ENCODE data around the gene C1QC.

The C1QC gene

DNA sequence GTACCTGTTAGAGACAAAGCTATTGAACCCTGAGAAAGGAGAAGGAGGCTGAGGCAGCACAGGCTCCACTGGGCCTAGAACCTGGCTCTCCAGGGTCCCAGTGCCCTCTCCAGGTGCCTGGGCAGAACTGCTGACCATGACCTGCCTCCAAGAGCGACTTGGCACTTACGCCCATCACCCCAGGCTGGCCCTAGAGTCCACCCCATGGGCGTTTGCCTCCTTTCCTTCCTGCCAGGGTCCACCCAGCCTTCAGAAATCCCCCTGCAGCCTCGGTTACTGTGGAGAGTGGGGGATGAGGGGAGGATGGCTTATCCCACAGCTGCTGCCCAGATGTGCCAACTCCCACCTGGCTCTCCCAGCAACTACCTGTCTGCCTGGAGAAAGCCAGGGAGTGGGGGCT lies 21.7 kb upstream of the C1QC start:
- no peak for DNase-seq

DNA sequence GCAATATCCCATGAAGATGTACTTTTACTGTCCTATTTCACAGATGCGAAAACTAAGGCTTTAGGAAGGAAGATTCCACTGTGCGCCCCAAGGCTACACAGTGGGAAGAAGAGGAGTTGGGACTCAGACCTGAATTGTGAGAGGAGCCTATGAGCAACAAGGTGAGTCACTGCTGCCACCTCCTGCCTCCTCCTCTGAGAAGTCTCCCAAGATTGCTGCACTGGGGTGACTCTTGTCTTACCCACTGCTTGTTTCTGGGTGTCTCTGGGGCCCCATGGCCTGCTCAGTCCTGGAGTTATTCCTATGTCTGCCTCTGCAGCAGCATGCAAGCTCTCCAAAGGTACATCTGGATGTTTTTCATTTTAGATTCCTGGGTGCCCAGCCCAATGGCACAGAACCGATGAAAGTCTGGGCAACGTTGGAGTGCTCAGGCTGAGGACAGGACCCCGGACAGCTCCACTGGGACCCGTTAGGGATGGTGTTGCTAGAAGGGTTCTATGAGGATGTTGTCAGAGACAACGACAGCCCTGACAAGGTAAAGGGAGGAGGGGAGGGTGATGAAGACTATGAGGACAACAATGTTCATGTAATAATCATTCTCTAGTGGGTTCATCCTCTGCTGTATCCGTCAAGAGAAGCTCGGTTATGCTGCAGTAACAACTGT lies 18.0 kb upstream of the C1QC start:
- no peak for DNase-seq

DNA sequence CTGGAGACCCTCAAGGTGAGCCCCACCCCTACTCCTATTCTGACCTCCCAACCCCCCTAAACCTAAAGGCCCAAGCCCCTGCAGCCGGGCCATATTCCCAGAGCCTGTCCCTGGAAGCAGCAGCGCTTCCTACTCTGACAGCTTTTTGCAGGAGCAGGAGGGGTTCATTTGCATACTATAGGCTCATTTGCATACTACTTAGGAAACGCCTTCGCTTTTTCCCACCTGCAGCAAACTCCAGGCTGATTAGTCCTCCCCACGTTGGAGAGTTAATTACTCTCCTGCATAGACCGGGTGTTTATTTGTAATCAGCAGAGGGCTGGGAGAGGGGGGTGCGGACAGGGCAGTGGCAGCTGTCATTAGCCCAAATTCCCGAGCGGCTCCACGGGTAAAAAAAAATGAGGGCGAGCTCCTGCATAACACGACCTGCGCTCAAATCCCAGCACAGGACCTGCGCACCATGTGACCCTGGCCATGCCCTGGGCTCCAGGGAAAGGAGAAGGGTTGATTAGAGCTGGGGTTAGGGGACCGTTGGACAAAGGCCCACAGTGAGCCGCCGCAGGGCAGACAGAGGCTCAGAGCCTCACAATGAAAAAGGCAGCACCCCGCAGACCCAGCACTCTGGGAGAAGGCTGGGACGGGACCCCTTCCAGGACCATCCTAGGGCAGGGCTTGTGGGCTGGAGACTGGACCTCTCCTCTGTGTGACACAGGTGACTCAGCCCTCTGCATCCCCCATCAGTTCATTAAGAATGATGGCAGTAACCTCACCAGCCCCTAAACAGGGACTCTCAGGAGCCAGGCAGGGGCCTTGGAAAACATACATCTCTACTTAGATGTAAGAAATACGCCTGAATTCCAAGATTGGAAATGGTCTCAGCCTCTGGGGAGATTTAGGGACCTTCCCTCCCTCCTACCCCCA lies 16.9 kb upstream of the C1QC start:
- DNase-seq: no peak

DNA sequence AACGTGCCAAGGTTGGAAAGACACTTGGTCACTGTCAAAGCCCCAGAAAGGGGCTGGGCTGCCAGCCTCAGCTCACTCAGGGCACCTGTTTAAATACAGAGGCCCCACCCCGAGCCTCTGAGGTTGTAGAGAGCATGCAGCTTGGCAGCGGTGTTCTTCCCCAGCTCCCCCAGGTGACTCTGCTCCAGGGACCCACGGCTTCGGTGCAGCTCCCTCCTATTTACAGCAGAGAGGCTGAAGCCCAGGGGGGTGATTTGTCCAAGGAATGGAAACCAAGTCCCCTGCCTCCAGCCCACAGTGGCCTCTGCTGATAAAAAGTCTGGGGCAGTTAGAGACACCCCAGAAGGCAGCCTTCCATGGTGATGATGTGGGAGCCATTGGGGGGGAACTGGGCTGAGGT lies 16.1 kb upstream of the C1QC start:
- DNase-seq: no peak

DNA sequence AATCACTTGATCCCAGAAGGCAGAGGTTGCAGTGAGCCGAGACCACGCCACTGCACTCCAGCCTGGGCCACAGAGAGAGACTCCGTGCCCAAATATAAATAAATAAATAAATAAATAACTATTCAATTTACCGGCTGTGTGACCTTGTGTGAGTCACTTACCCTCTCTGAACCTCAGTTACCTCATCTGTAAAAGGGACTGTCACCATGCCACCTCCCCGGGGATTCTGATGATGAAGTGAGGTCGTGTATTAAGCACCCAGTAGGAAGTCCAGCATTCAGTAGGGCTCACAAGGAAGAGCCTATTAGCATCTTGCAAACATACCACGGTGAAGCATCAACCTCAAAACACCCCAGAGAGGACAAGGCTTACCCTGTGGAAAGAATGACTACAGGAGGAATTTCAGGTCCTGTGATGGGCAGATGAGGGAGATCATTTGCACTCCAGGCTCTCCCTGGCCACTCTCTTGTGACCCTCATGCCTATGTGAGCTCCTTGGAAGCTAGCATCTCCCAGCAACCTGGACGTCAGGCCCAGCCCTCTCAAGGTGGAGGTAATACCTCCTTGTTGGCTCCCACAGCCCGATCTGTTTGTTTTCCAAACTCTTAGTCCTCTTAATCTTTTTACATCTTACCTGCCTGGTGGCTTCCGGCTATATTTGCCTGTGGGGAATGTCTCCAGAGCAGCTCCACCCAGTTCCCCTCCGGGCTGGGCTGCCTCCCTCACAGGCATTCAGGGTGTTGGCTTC lies 14.6 kb upstream of the C1QC start:
- no peak for DNase-seq

DNA sequence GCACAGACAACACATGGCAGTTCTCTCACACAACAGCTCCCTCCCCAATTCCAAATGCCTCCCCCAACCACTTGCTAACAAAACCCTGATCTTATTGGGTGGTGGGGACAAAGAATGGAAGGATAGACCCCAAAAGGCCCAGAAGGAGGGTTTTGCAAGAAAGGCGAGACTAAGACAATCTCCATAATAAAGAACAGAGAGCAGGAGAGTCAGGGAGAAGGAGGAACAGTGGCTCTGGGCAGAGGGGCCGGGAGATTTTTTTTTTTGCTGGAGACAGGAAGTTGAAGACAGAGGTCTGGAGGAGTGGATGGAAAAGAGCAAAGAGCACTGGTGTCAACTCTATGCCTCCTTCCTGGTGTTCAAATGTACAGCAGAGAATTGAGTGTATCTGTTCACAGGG lies 13.5 kb upstream of the C1QC start:
- no peak for DNase-seq

DNA sequence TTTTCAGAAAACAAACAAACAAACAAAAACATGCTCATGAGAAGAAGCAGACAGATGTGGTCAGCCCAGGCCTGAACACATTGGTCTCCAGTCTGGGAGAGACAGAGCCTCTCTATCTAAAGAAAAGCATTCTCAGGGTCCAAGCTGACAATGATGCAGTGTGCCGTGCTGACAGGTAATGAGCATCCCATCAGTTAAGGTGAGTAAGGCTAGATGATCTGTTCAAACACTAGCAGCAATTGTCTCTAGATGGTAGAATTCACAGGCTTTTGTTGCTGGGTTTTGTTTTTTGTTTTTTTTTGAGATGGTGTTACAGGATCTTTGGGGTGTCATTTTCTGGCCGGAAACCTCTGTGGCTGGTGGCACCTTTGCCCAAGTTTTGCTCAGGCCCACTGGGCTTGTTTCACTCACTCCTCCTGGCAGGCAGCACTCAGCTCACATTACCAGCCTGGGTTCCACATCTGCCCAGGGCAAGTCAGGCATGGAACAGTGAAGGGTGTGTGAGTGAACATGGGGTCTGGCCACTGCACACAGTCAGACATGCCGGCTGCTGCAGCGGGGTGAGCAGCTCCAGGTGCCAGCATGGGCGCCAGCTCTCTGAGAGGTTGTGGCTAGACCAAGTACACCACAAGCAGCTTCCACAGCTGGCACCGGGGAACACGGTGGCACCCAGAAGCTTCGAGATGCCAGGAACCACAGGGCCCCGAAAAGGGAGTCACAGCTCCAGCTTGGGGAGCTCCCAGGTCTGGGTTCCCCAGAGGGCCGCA lies 9.6 kb upstream of the C1QC start:
- no peak for DNase-seq

DNA sequence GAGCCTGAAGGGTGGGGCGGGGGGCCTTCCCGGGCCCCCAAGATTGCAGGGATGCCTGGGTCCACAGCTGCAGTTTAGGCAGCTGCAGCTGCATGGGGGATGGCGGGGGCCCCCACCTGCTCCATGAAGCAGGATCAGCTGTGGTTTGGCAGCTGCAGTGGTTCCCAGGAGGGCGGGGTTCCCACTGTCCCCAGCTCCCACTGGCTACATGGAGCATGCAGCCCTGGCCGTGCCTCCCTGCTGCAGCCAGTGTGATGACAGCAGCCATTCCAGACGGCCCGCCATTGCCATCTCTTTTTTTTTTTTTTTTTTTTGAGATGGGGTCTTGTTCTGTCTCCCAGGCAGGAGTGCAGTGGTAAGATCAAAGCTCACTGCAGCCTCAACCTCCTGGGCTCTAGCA lies 8.0 kb upstream of the C1QC start:
- DNase-seq: no peak

DNA sequence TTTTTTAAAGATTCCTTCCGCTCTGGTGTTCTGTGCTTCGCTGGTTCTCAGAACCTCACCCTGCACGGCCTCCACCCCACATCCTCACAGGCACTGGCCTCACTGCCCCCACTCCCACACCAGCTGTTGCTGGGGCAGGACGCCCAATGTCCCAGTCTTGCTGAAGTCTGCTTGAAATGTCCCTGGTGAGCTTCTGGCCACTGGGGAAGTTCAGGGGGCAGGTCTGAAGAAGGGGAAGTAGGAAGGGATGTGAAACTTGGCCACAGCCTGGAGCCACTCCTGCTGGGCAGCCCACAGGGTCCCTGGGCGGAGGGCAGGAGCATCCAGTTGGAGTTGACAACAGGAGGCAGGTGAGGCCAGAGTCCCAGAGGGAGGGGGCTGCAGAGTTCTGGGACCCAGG lies 7.1 kb upstream of the C1QC start, which contains the start of gene C1QA:
TSS of gene C1QA (plus strand) at position 276 of the 400 bp plus-strand sequence. CDS start 989 bp downstream, outside the sequence.
- DNase-seq: no peak

DNA sequence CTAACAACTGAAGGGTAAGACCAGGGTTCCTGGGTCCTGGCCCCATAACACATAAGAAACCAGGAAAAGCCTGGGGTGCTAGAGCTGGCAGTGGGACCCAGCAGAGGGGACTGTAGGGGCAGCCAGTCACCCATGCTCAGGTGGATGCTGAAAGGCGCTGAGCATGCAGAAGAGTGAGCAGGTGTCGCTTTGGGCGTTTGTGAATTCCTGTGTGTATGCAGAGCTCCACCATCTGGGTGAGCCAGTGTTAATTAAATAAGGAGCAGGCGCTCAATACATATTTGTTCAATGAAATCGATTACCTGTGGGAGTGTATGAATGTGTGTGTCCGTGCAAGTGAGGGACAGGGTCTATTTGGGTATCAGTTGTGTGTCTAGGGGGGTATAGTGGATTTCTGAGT lies 6.5 kb upstream of the C1QC start:
- no peak for DNase-seq

DNA sequence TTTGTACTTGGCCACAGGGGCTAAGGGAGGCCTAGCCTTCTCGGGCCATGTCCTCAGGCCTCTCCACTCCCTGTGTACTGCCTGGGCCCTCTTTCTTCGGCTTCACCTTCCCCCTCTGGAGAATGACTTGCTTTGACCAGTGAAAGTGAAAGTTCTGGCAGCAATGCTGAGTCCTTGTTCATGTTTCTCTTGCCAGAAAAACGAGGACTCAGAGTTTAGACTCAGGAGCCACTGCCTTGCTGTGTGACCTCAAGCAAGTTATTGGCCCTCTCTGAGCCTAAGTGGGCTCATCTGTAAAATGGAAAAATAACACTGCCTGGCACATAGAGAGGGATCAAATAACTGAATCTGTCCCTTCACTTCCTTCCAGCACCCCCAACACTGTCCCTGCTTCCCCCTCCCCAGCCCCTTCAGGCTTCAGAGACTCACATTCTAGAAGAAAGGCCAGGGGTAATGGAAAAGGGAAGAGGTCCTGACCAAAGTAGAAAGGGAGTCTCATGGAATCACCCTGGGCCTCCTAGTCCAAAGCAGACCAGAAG lies 5.5 kb upstream of the C1QC start:
- no peak for DNase-seq

DNA sequence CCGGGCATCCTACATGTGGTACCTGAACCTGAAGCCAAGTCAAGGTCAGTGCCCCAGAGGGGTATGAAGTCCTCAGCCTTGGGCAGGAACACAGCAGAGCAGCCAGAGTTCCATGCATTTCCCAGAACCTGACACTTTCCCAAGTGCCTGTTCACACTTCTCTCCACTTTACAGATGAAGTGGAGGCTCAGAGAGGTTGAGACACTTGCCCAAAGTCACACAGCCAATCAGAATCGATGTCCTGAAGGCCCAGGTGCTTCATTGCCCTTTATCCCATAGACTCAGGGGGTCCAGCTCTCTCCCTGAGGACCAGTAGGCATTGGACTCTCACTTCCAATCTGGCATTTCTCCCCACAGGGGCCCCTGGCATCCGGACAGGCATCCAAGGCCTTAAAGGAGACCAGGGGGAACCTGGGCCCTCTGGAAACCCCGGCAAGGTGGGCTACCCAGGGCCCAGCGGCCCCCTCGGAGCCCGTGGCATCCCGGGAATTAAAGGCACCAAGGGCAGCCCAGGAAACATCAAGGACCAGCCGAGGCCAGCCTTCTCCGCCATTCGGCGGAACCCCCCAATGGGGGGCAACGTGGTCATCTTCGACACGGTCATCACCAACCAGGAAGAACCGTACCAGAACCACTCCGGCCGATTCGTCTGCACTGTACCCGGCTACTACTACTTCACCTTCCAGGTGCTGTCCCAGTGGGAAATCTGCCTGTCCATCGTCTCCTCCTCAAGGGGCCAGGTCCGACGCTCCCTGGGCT lies 4.8 kb upstream of the C1QC start:
- no peak for DNase-seq

DNA sequence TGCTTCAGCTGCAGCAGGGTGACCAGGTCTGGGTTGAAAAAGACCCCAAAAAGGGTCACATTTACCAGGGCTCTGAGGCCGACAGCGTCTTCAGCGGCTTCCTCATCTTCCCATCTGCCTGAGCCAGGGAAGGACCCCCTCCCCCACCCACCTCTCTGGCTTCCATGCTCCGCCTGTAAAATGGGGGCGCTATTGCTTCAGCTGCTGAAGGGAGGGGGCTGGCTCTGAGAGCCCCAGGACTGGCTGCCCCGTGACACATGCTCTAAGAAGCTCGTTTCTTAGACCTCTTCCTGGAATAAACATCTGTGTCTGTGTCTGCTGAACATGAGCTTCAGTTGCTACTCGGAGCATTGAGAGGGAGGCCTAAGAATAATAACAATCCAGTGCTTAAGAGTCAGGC lies 4.1 kb upstream of the C1QC start:
- no peak for DNase-seq

DNA sequence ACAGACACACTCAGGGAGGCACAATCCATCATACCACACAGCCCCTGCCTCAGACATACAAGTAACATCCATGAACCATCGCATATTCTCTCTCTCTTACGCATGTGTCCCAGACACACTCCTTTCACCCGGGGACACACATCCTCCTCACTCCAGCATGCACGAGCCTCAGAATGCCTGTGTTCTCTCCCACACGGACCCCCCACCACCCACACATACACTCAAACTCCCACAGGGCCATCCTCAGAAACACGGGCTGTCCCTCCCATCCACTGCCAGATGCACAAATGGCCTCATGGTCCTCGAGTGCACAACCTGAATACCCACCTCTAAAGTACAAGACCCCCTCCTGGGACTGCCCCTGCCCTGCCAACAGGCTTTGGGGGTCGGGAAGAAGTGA lies 2.2 kb upstream of the C1QC start:
- DNase-seq: no peak

DNA sequence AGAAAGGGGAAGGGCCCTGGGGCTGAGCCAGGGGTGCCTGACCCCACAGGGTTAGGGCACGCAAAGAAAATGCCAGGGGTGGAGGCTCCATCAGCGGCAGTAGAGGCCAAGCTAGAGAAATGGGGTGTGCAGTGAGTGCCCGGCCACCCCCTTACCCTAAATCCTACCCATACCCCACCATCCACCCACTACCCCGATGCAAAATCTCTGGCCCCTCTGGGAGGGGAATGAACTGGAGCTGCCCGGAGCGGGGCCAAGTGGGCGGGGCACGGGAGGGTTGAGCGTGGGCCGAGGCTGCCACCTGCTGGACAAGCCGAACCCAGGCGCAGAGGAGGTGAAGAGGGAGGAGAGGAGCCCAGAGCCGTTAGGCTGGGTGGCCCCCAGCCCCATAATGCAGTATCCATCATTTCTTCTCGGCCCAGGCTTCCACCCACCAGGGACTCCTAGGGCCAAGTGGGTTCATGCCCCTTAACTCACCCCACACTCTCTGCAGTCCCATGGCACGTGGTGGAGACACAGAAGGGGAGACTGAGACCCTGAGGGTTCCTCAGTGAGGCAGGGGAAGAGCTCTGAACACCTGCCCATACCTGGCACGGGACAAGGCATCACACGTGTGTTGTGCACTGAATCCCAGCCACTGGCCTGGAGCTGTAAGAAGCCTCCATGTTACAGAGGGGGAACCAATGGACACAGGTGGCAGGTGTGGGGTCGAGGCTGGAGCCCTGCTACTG lies 1.4 kb upstream of the C1QC start:
- DNase-seq: no peak

DNA sequence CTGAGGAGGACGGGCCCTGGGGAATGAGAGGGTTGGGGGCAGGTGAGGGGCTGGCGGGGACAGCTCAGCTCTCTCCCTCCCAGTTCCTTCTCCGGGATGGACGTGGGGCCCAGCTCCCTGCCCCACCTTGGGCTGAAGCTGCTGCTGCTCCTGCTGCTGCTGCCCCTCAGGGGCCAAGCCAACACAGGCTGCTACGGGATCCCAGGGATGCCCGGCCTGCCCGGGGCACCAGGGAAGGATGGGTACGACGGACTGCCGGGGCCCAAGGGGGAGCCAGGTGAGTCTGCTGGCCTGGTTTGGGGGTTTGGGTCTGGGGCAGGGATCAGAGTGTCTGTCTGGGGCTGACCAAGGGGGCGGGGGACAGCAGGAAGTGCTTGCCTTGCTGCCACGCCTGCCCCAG lies 495 bp downstream of the C1QC start:
- DNase-seq: no peak

DNA sequence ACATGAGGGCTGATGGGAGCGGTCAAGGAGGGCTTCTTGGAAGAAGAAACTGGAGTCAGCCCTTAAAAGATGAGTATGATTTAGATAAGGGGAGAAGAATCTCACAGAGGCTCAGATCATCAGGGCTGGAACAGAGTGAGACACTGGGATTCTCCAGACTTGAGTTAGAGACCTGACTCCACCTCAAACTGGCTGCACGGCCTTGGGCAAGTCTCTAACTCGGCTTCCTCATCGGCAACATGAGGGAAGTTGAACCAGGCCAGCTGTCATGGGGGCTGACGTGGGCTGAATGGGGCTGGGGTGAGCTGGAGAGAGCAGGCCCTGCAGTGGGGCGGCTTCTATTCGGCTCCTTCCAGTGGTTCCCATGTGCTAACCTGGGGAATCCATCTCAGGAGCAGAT lies 2.5 kb downstream of the C1QC start:
- DNase-seq: no peak

DNA sequence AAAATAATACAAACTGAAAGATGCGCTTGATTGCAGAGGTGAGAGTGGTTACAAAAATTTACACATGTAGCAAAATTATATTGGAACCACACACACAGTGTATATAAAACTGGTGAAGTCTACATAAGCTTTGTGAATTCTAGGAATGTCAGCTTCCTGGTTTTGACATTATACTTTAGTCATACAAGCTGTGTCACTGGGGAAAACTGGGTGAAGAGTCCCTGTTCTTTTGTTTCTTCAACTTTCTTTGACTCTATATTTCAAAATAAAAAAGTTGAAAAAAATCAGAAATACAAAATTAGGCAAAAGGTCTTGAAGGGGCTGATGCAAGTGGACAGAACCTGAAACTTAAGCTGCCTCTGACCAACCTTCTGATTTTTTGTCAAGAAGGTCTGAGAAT lies 3.0 kb downstream of the C1QC start:
- DNase-seq: no peak

DNA sequence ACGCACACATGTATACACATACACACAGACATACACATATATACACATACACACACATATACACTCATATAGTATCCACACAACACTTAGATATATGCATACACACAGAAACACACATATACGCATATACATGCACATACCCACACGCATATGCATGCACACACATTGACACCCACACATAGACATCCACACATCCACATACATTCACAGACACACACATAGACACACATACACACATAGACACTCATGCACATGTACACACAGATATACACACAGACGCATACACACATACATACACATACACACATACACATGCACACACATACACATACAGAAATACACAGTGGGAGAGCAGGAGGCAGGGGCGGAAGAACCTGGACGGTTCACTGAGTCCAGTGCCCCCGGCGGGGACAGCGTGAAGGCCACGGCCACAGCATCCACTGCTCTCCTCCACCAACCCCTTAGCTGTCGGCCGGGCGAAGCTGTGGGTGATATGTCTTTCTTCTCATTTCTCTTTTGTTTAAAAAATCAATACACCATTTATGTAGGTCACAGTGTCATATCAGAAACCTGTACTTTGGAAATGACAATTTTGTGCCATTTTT lies 6.8 kb downstream of the C1QC start:
- no peak for DNase-seq
